Measurements from ENCODE around the gene MRGPRF.

Gene MRGPRF

DNA sequence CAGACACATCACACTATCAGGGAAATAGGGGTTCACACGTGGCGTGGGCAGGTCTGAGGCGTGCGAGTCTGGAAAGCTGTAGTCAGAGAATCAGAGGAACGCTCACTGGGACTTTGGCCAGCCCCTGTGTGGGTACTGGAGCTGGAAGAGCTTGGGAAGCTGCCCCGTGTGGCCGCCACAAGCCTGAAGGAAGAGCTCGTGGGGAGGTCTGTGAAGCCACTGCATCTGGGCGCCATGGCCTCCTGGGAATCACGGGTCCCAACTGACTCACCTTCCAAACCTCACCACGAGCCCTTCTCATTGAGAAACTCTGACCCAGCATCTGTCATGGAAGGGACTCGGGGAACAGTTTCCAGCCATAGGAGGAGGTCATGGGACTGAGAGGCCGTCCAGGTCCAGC lies 5.9 kb upstream of the MRGPRF start:
- no peaks in the 10 kb centered on the region for H3K36me3 ChIP-seq (ENCODE audit: insufficient read depth, low read length)
- no peaks in the 10 kb centered on the region for H3K9me2 ChIP-seq (replicated peaks; ENCODE audit: low read depth, low read length)
- no peak overlapping the region for H3K9ac ChIP-seq (ENCODE audit: low read depth, low read length, poor library complexity, severe bottlenecking)
- no peaks in the 10 kb centered on the region for H3K79me2 ChIP-seq (ENCODE audit: insufficient read depth, low read length)
- TF ChIP-seq, protein P1, sequence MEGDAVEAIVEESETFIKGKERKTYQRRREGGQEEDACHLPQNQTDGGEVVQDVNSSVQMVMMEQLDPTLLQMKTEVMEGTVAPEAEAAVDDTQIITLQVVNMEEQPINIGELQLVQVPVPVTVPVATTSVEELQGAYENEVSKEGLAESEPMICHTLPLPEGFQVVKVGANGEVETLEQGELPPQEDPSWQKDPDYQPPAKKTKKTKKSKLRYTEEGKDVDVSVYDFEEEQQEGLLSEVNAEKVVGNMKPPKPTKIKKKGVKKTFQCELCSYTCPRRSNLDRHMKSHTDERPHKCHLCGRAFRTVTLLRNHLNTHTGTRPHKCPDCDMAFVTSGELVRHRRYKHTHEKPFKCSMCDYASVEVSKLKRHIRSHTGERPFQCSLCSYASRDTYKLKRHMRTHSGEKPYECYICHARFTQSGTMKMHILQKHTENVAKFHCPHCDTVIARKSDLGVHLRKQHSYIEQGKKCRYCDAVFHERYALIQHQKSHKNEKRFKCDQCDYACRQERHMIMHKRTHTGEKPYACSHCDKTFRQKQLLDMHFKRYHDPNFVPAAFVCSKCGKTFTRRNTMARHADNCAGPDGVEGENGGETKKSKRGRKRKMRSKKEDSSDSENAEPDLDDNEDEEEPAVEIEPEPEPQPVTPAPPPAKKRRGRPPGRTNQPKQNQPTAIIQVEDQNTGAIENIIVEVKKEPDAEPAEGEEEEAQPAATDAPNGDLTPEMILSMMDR (conservative IDR thresholded peaks at IDR 0.05; ENCODE audit: low read length): no peak
- TF ChIP-seq EZH2phosphoT487 (IDR thresholded peaks at IDR 0.05; ENCODE audit: borderline replicate concordance): no peak
- no peaks in the 10 kb centered on the region for H3K4me1 ChIP-seq (ENCODE audit: insufficient read depth, low read length, poor library complexity, severe bottlenecking)
- no peak overlapping the region for H3K4me3 ChIP-seq (ENCODE audit: low read length, poor library complexity, severe bottlenecking)
- H3K27me3 ChIP-seq (ENCODE audit: insufficient read depth, low read length, poor library complexity, severe bottlenecking): no peaks in the 10 kb centered on the region
- no peaks in the 10 kb centered on the region for H3F3A ChIP-seq (ENCODE audit: low read depth)
- H4K20me1 ChIP-seq (ENCODE audit: insufficient read depth, low read length, poor library complexity, severe bottlenecking): no peaks in the 10 kb centered on the region
- H3K9me3 ChIP-seq (ENCODE audit: insufficient read depth, low read depth, low read length): no peaks in the 10 kb centered on the region
- no peak overlapping the region for H3K4me2 ChIP-seq (ENCODE audit: low read depth, low read length, poor library complexity, severe bottlenecking)
- H2AFZ ChIP-seq (ENCODE audit: low read length): no peak overlapping the region

DNA sequence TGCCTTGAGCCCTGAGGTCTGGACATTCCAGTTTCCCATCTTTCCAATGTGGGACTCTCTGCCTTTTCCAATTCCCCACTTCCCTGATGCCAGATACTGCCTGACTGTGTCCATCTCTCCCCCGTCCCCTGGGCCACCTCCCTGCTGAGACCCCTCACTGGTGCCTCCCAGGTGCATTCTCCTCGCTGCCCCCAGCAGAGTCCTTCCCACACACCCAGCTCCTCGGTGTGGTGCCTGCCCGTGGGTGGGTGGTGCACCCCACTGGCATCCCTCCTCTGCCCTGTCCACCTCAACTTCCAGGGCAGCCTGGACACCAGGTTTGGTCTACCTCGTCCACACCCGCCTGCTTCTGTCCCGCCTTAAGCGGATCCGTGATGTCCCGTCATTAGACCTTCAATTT lies 4.9 kb upstream of the MRGPRF start:
- Histone ChIP-seq H2AFZ (ENCODE audit: low read length) (no peak overlapping the region), H3K27me3 (ENCODE audit: insufficient read depth, low read length, poor library complexity, severe bottlenecking) (no peaks in the 10 kb centered on the region), H3K4me2 (ENCODE audit: low read depth, low read length, poor library complexity, severe bottlenecking) (no peak overlapping the region), H3K9me2 (replicated peaks; ENCODE audit: low read depth, low read length) (no peaks in the 10 kb centered on the region), H3K79me2 (ENCODE audit: insufficient read depth, low read length) (no peaks in the 10 kb centered on the region), H4K20me1 (ENCODE audit: insufficient read depth, low read length, poor library complexity, severe bottlenecking) (no peaks in the 10 kb centered on the region), H3K4me3 (ENCODE audit: low read length, poor library complexity, severe bottlenecking) (no peak overlapping the region), H3K9ac (ENCODE audit: low read depth, low read length, poor library complexity, severe bottlenecking) (no peak overlapping the region), H3K4me1 (ENCODE audit: insufficient read depth, low read length, poor library complexity, severe bottlenecking) (no peaks in the 10 kb centered on the region), H3F3A (ENCODE audit: low read depth) (no peaks in the 10 kb centered on the region), H3K9me3 (ENCODE audit: insufficient read depth, low read depth, low read length) (no peaks in the 10 kb centered on the region), H3K36me3 (ENCODE audit: insufficient read depth, low read length) (no peaks in the 10 kb centered on the region)
- no peak for TF ChIP-seq EZH2phosphoT487 (IDR thresholded peaks at IDR 0.05; ENCODE audit: borderline replicate concordance)
- TF ChIP-seq, protein P1 (conservative IDR thresholded peaks at IDR 0.05; ENCODE audit: low read length): no peak

DNA sequence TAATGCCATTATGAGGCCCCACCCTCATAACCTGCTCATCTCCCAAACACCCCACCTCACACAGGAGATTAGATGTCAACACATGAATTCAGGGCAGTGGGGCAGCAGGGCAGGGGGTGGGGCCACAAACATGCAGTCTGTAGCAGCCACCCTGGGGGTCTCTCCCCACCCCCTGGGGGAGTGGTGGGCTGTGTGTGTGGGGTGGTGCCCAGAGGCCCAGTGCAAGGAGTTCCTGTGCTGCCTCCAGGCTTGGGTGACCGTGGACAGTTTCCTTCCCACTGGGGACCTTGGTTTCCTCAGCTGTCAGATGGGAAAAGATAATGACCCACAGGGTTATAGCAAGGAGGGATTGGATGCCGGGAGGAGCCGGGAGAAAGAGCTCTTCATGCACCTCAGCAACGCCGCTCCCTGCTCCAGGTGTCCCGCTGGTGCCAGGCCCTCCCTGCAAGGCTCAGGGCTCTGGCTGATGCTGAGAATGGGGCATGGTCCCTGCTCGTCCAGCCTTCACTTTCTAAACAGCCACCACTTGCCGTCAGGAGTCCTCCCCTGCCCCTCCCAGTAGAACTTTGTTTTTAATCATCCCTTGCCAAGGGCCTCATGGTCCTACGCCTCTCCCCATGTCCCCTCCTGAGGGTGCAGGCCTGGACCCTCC lies 2.0 kb upstream of the MRGPRF start:
- H2AFZ ChIP-seq (ENCODE audit: low read length): no peak overlapping the region
- no peaks in the 10 kb centered on the region for H3K27me3 ChIP-seq (ENCODE audit: insufficient read depth, low read length, poor library complexity, severe bottlenecking)
- H3K4me2 ChIP-seq (ENCODE audit: low read depth, low read length, poor library complexity, severe bottlenecking): no peak overlapping the region

More for the DNA sequence above, 2.0 kb upstream of the MRGPRF start:
- Histone ChIP-seq H3K4me3 (ENCODE audit: low read length, poor library complexity, severe bottlenecking) (no peak overlapping the region), H3K9me2 (replicated peaks; ENCODE audit: low read depth, low read length) (no peaks in the 10 kb centered on the region), H3K79me2 (ENCODE audit: insufficient read depth, low read length) (no peaks in the 10 kb centered on the region), H3K9me3 (ENCODE audit: insufficient read depth, low read depth, low read length) (no peaks in the 10 kb centered on the region), H3K36me3 (ENCODE audit: insufficient read depth, low read length) (no peaks in the 10 kb centered on the region), H3F3A (ENCODE audit: low read depth) (no peaks in the 10 kb centered on the region), H3K9ac (ENCODE audit: low read depth, low read length, poor library complexity, severe bottlenecking) (no peak overlapping the region), H4K20me1 (ENCODE audit: insufficient read depth, low read length, poor library complexity, severe bottlenecking) (no peaks in the 10 kb centered on the region), H3K4me1 (ENCODE audit: insufficient read depth, low read length, poor library complexity, severe bottlenecking) (no peaks in the 10 kb centered on the region)
- TF ChIP-seq, protein P1 (conservative IDR thresholded peaks at IDR 0.05; ENCODE audit: low read length): no peak
- no peak for TF ChIP-seq EZH2phosphoT487 (IDR thresholded peaks at IDR 0.05; ENCODE audit: borderline replicate concordance)

Measured in Loucy (cell line).